HG02840 (cell line): ENCODE measurements around the gene VANGL2.
"Not testable (repeated sequence)": the region's sequence is repeated elsewhere in the genome, so short reads cannot be mapped to it uniquely, and the experiment has no call there.

Experiments
- ATAC-seq: cut with Tn5 transposase; IDR thresholded peaks from one replicate; pipeline ENCODE4 v1.9.1; 2021; ENCODE audit warnings: mild to moderate bottlenecking, moderate library complexity, moderate number of reproducible peaks; ENCODE audit not compliant: unreplicated experiment, low FRiP score

Gene VANGL2

DNA sequence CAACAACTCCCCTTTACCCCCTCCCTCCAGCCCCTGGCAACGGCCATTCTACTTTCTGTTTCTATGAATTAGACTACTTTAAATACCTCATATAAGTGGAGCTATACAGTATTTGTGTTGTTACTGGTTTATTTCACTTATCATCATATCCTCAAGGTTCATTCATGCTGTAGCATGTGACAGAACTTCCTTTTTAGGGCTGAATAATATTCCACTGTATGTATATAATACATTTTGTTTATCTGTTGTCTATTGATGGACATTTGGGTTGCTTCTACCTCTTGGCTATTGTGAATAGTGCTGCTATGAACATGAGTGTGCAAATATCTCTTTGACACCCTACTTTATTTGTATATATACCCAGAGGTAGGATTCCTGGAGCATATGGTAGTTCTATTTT, 31.3 kb upstream of the VANGL2 start:
- no peak for ATAC-seq

- ATAC-seq = no peak
Observed at GRCh38 chr1:160370561-160371345, 29.6 kb upstream of the VANGL2 start.

- no peak for ATAC-seq
Observed at GRCh38 chr1:160371346-160371631, 29.1 kb upstream of the VANGL2 start.

DNA sequence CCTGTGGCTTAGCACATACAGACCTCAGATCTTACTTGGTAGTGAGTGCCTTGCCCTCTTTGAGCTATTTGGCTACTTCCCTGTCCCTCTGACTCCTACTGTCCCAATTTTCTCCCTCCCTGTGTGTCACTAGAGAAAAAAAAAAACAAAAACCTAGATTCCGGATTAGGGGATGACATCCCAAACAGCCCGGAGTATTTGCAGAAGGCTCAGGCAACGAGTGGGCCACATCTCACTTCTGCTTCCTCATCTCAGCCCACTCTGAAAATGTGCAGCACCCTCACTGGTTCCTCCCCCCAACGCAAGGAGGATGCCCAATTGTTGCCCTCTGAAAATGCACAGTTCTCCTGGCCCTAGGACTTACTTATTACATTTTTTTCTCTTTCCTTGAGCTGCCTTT, 28.6 kb upstream of the VANGL2 start:
- no peak for ATAC-seq

DNA sequence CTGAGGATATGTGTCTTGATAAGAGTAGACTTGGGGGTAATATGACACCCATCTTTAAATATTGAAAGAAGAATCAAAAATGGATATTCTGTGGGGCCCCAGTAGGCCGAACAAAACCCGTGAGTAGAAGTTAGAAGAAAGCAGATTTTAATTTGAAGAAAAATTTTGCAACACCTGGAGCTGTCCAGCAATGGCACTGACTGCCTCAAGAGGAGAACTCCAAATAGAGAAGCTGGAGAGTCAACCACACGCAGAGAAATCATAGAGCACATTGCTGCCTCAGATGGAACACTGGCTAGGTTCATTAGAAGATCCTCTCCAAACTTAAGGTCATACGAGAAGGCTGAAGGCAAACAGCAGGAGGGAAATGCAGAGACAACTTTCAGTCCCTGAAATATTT, 26.7 kb upstream of the VANGL2 start:
- ATAC-seq = no peak

DNA sequence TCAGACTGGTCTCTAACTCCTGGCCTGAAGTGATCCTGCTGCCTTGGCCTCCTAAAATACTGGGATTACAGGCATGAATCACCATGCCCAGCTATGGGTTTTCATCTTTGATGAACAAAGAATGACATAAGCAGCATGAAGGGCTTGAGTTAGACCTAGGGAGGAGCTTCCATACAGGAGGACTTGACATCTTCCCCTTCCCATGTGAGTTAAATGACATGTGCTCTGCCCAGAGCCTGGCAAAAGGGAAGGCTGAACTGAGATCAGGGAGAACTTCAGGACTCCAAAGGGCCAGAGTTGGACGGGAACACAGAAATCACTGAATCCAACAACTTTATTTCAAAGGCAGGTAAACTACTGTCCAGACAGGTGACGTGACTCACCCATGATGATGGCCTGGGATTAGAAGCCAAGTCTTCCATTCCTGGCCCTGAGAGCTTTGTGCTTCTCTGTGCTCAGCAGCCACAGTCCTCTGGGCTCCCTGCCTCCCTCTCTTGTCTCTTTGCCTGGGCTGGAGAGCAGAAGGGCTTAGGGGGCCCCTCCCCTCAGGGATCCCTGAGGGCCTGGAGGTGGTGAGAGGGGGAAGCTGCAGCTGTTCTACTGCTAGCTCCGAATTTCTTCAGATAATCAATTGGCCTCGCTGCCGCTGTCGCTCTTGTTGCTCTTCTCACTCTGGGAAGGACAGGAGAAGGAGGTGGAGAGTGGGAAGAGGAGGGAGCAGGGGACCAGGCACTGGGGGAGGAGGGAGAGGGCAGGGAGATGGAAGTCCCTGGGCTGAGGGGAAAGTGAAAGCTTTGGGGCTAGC, 25.9 kb upstream of the VANGL2 start:
- ATAC-seq = no peak

DNA sequence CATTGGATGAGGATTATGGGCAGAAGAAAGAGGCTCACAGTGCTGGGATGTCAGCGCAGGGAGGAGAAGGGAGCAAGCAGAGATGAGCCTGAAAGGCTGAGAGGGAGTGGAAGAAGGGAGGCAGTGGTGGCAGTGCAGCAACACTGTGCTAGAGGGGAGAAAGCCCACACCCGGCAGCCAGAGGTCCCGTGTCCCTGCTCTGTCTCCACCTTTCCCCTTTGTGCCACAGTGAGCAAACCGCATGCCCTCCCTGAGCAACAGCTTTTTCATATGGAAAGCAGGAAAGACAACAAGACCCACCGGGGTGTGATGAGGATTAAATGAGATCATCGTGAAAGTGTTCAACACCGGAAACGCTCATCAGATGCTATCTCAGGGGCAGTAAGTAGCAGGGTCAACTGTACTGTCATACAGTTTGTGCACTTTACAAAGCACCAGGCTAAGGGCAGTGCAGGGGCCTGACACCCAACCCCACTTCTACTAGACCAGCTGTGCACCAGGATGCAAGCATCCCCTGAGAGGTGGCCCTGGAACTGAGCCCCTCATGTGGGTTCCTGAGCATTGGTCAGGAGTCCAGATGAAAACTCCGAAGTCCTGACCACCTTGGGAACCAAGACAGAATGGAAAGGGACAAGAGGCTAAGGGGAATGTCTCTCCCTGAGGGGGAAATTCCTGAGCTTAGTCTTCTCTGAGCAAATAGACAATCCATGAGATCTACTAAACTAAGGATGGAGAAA, 24.4 kb upstream of the VANGL2 start:
- no peak for ATAC-seq

DNA sequence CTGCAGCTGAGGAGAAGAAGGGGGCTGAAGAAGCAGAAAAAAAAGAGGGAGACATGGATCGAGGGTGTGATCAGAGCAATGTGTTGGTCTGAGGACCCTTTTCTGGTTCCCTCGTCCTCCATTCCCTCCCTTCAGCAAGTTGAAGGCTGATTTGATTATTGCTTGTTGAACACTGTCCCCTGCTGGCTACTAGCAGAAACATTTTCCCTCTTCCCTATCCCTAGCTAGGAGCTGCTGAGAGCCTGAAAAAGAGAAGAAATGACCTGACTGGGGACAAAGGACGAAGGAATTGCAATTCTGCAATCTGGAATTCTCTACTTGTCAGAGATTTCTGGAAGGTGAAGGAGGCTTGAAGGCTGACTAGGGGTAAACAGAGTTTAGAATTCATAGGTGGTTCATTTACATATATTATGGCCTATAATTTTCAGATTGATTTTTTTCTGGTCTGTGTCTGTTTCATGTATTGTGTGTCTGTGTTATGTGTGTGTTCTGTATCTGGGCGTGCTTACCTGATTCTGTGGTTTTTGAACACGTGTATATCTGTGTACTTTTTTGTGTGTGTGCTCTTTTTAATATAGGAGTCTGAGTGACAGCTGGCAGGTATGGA, 23.7 kb upstream of the VANGL2 start:
- no peak for ATAC-seq

- no peak for ATAC-seq
Observed at GRCh38 chr1:160377585-160378206, 22.7 kb upstream of the VANGL2 start.

- not testable (repeated sequence) for ATAC-seq
Observed at GRCh38 chr1:160384812-160385211, 15.6 kb upstream of the VANGL2 start.

GRCh38 chr1:160388406-160388805, 12.0 kb upstream of the VANGL2 start:
- not testable (repeated sequence) for ATAC-seq

- ATAC-seq = no peak
Observed at GRCh38 chr1:160394673-160395072, 5.7 kb upstream of the VANGL2 start.

DNA sequence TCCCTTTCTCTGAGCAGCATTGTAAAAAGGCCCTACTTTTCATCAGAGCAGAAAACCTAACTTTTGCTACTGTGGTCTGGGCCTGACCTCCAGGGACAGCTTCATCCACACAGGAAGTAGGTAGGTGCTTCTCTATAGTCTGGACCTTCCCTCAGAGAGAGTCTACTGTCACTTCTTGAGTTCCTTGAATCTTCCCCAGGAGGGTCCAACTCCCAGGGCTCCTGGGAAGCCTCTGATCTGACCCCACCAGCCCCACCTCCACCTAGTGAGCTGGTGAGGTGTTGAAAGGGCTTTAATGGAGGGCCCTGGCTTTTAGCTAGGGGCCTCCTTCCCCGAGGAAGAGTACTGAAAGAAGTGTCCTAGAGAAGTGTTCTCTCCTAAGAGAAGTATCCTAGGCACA, 2.7 kb upstream of the VANGL2 start:
- ATAC-seq = no peak

DNA sequence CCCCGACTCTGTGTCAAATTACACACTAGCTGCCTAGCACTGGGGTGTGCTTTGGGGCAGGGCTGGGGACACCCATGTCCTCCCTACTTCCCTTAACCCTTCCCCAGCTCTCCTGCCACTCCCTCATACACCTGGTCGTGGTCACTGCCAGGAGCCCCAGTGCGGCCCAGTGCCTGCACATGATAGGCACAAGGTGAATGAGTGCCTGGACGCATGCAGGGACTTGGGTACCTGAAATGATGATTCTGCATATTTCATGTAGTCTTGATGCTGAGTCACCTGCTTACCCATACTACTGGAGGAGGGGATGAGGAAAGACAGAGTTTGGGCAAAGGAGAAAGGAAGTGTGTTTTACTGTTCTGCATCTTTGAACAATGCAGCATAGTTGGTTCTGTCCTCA, 1.5 kb upstream of the VANGL2 start:
- ATAC-seq = no peak

DNA sequence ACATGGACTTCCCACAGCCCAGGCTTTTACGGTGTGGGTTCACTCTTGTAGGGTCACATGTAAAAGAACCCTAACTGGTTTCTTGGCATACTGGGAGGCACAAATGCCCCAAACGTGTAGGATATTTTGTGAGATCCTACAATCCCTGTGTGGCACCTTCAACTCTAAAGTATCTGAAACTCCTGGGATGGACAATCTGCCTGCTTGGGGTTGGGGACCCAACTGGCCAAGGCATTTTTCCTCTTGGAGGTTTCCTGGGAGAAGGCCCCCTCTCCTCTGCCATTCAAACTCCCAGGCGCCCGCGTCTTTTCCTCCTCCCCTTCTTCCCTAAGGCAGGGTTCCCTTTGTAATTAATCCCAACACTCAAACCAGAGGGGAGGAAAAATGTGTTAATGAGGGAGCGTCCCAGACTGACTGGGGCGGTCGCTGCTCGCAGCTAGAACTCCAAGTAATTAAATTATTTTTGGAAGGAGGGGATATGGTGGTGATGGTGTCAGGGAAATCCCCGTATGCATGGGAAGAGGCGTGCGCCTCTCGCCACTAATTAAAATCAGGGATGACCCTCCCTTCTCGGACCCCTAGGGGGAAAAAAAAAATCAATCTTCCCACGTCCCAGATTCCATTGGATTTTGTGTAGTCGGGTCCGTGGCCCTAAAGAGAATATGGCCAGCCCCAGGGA, 681 bp upstream of the VANGL2 start:
- no peak for ATAC-seq

DNA sequence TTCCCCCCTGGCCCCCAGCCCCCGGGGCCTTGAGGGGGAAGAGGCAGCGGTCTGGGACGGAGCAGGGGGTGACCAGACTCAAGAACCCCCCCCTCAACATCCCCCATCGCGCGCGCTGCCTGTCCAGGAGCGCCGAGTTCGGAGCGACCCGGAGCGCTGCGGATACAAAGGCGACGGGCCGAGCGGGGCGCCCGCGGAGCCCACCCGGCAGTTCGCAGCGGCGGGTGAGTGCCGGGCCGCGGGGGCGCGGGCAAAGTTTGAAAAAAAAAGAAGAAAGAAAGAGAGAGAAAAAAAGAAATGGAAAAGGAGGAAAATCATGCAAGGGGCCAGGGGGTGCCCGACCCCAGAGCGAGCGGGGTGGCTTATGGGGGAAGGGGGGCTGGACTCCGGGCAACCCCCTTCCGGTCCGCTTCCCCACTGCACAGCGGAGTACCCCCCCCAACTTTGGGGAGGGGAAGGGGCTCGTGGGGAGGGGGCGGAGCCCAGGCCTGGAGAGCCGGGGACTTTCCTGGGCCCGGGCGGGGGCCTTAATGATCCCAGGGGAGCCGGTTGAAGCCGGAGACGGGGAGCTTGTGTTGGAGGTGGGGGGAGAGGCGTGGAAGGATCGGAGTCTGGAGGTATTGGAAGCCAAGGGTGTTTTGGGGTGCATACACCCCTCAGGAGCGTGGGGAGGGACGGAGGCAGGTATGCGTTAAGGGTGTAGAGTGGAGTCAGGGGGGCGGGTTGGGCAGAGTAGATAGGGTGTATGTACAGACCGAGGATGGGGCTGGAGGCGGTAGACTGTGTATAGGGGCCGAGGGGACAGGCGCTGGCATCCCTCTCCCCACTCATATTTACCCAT, 502 bp downstream of the VANGL2 start:
- ATAC-seq = no peak

- no peak for ATAC-seq
Observed at GRCh38 chr1:160401487-160401805, 1.1 kb downstream of the VANGL2 start.

GRCh38 chr1:160402001-160402795, 1.8 kb downstream of the VANGL2 start:
- ATAC-seq = no peak
